ENCODE results near the gene ZNF831. TPM values are rescaled to one million over a fixed set of nuclear protein-coding genes. Genes with fewer than 3 reads are reported as not detected.

ZNF831 gene
- polyA plus RNA-seq, 1 of the 3 experiments (the other 2 are of a cell fraction), result not detected

DNA sequence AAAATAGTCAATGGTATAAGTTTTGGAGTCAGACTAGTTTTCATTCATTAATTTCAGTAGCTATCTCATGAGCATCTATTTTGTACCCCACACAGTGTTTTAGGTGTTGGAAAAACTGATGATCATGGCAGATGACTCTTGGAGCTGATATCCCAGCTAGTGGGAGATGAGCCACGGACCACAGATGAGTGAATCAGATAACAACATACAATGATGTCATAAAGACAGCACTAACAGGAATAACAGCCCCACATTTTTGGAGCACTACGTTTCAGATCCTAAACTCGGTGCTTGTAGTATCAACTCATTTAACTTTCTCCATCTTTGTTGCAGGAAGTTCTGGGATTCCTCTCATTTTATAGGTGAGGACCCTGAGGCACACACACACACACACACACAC is 69.0 kb downstream of the ZNF831 start:
- Histone ChIP-seq H3K4me2 (no peak overlapping the region), H4K20me1 (ENCODE audit: insufficient read depth) (no peaks in the 10 kb centered on the region), H3K27ac (ENCODE audit: low read depth in 2 of 2, low read length in 1 of 2) (no peak overlapping the region), H3K79me2 (ENCODE audit: insufficient read depth) (no peaks in the 10 kb centered on the region), H3K4me3 (ENCODE audit: low read depth in 2 of 2, low read length in 1 of 2) (no peak overlapping the region), H2AFZ (ENCODE audit: low read depth) (no peak overlapping the region), H3F3A (replicated peaks; ENCODE audit: insufficient read depth) (no peaks in the 10 kb centered on the region), H3K36me3 (replicated peaks in 1 of 2; ENCODE audit: control insufficient read depth in 1 of 2, insufficient read depth in 2 of 2, low read length in 1 of 2) (no peaks in the 10 kb centered on the region), H3K9ac (no peak overlapping the region), H3K4me1 (ENCODE audit: control insufficient read depth in 1 of 2, insufficient read depth in 2 of 2, low read depth in 1 of 2, low read length in 1 of 2) (peaks cover 0 to 15% of the 10 kb centered on the region in 2 experiments; a peak in 2 of 4 replicates), H3K9me2 (no peaks in the 10 kb centered on the region), H3K9me3 (no peaks in the 10 kb centered on the region), H3K27me3 (ENCODE audit: insufficient read depth) (no peaks in the 10 kb centered on the region)
- no peak for DNase-seq
- WGBS (ENCODE audit: low lambda C conversion rate), result 36% methylated on average over 3 of the region's 3 CpGs
- CTCF ChIA-PET, result interaction anchor here (1.0 to 2.8 kb wide), 3 partner anchors 9 to 223 kb away, joined by 3 to 11 read pairs (median 8); no protein-coding TSS in a partner anchor
- TF ChIP-seq, protein P1, sequence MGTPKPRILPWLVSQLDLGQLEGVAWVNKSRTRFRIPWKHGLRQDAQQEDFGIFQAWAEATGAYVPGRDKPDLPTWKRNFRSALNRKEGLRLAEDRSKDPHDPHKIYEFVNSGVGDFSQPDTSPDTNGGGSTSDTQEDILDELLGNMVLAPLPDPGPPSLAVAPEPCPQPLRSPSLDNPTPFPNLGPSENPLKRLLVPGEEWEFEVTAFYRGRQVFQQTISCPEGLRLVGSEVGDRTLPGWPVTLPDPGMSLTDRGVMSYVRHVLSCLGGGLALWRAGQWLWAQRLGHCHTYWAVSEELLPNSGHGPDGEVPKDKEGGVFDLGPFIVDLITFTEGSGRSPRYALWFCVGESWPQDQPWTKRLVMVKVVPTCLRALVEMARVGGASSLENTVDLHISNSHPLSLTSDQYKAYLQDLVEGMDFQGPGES (IDR thresholded peaks at IDR 0.05; ENCODE audit: low read depth, low read length), result no peak
- no peak for TF ChIP-seq RXRA (IDR thresholded peaks at IDR 0.05; ENCODE audit: borderline replicate concordance, low read depth)
- TF ChIP-seq TCF12 (IDR thresholded peaks at IDR 0.05), result peak; percentile 30; the same call in 1 of the 2 replicates
- TF ChIP-seq SMC3 (IDR thresholded peaks at IDR 0.05; ENCODE audit: low read depth, low read length), result no peak
- TF ChIP-seq, protein P2, sequence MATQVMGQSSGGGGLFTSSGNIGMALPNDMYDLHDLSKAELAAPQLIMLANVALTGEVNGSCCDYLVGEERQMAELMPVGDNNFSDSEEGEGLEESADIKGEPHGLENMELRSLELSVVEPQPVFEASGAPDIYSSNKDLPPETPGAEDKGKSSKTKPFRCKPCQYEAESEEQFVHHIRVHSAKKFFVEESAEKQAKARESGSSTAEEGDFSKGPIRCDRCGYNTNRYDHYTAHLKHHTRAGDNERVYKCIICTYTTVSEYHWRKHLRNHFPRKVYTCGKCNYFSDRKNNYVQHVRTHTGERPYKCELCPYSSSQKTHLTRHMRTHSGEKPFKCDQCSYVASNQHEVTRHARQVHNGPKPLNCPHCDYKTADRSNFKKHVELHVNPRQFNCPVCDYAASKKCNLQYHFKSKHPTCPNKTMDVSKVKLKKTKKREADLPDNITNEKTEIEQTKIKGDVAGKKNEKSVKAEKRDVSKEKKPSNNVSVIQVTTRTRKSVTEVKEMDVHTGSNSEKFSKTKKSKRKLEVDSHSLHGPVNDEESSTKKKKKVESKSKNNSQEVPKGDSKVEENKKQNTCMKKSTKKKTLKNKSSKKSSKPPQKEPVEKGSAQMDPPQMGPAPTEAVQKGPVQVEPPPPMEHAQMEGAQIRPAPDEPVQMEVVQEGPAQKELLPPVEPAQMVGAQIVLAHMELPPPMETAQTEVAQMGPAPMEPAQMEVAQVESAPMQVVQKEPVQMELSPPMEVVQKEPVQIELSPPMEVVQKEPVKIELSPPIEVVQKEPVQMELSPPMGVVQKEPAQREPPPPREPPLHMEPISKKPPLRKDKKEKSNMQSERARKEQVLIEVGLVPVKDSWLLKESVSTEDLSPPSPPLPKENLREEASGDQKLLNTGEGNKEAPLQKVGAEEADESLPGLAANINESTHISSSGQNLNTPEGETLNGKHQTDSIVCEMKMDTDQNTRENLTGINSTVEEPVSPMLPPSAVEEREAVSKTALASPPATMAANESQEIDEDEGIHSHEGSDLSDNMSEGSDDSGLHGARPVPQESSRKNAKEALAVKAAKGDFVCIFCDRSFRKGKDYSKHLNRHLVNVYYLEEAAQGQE (IDR thresholded peaks at IDR 0.05; ENCODE audit: low read depth, low read length), result no peak
- TF ChIP-seq, protein P3, sequence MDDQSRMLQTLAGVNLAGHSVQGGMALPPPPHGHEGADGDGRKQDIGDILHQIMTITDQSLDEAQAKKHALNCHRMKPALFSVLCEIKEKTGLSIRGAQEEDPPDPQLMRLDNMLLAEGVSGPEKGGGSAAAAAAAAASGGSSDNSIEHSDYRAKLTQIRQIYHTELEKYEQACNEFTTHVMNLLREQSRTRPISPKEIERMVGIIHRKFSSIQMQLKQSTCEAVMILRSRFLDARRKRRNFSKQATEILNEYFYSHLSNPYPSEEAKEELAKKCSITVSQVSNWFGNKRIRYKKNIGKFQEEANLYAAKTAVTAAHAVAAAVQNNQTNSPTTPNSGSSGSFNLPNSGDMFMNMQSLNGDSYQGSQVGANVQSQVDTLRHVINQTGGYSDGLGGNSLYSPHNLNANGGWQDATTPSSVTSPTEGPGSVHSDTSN (IDR thresholded peaks at IDR 0.05), result 0 out of 2 replicates have a peak, but pooled peaks have one; percentile 8
- TF ChIP-seq, protein P4, sequence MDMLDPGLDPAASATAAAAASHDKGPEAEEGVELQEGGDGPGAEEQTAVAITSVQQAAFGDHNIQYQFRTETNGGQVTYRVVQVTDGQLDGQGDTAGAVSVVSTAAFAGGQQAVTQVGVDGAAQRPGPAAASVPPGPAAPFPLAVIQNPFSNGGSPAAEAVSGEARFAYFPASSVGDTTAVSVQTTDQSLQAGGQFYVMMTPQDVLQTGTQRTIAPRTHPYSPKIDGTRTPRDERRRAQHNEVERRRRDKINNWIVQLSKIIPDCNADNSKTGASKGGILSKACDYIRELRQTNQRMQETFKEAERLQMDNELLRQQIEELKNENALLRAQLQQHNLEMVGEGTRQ (IDR thresholded peaks at IDR 0.05; ENCODE audit: borderline replicate concordance, low read depth, low read length), result no peak
- no peak for TF ChIP-seq EZH2phosphoT487 (IDR thresholded peaks at IDR 0.05; ENCODE audit: borderline replicate concordance, low read depth)
- peak; percentile 7; the same call in 1 of the 2 replicates for TF ChIP-seq JUND (IDR thresholded peaks at IDR 0.05)
- POLR2A ChIA-PET, result no interaction called here

DNA sequence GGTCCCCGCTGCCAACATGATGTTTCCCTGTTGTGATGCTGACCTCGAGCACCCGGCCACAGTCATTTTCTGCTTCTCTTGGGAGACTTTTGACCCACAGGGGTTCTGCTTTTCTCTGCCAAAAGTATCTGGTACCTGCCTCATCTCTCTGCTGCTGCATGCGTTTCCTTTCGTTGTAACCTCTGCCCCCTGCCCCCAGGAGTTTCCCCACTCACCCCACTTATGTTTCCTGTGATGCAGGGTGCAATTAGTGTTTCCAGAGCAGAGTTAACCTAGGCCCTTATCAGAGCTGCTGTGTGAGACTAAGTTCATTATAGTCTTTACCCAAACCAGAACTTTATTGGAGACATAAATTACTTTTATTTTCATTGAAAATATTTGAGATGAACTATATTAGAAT is 71.6 kb downstream of the ZNF831 start:
- WGBS (ENCODE audit: low lambda C conversion rate), result 66% methylated on average over 5 of the region's 5 CpGs
- Histone ChIP-seq H3K9ac (no peak overlapping the region), H3K27ac (ENCODE audit: low read depth in 2 of 2, low read length in 1 of 2) (no peak overlapping the region), H3K27me3 (ENCODE audit: insufficient read depth) (no peaks in the 10 kb centered on the region), H3K36me3 (replicated peaks in 1 of 2; ENCODE audit: control insufficient read depth in 1 of 2, insufficient read depth in 2 of 2, low read length in 1 of 2) (no peaks in the 10 kb centered on the region), H3K79me2 (ENCODE audit: insufficient read depth) (no peaks in the 10 kb centered on the region), H3K4me2 (no peak overlapping the region), H3K4me1 (ENCODE audit: control insufficient read depth in 1 of 2, insufficient read depth in 2 of 2, low read depth in 1 of 2, low read length in 1 of 2) (peaks cover 0 to 15% of the 10 kb centered on the region in 2 experiments; a peak in 2 of 4 replicates), H3K9me2 (no peaks in the 10 kb centered on the region), H3K9me3 (no peaks in the 10 kb centered on the region), H3F3A (replicated peaks; ENCODE audit: insufficient read depth) (no peaks in the 10 kb centered on the region), H2AFZ (ENCODE audit: low read depth) (no peak overlapping the region), H4K20me1 (ENCODE audit: insufficient read depth) (no peaks in the 10 kb centered on the region), H3K4me3 (ENCODE audit: low read depth in 2 of 2, low read length in 1 of 2) (no peak overlapping the region)
- ChIA-PET POLR2A (no interaction called here), CTCF (interaction anchor here (0.5 to 1.6 kb wide), 2 partner anchors 10 to 140 kb away, joined by 3 read pairs; no protein-coding TSS in a partner anchor)
- DNase-seq, result no peak
- TF ChIP-seq, protein P5, sequence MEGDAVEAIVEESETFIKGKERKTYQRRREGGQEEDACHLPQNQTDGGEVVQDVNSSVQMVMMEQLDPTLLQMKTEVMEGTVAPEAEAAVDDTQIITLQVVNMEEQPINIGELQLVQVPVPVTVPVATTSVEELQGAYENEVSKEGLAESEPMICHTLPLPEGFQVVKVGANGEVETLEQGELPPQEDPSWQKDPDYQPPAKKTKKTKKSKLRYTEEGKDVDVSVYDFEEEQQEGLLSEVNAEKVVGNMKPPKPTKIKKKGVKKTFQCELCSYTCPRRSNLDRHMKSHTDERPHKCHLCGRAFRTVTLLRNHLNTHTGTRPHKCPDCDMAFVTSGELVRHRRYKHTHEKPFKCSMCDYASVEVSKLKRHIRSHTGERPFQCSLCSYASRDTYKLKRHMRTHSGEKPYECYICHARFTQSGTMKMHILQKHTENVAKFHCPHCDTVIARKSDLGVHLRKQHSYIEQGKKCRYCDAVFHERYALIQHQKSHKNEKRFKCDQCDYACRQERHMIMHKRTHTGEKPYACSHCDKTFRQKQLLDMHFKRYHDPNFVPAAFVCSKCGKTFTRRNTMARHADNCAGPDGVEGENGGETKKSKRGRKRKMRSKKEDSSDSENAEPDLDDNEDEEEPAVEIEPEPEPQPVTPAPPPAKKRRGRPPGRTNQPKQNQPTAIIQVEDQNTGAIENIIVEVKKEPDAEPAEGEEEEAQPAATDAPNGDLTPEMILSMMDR (IDR thresholded peaks at IDR 0.05), result no peak
- TF ChIP-seq, protein P6, sequence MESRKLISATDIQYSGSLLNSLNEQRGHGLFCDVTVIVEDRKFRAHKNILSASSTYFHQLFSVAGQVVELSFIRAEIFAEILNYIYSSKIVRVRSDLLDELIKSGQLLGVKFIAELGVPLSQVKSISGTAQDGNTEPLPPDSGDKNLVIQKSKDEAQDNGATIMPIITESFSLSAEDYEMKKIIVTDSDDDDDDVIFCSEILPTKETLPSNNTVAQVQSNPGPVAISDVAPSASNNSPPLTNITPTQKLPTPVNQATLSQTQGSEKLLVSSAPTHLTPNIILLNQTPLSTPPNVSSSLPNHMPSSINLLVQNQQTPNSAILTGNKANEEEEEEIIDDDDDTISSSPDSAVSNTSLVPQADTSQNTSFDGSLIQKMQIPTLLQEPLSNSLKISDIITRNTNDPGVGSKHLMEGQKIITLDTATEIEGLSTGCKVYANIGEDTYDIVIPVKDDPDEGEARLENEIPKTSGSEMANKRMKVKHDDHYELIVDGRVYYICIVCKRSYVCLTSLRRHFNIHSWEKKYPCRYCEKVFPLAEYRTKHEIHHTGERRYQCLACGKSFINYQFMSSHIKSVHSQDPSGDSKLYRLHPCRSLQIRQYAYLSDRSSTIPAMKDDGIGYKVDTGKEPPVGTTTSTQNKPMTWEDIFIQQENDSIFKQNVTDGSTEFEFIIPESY (IDR thresholded peaks at IDR 0.05; ENCODE audit: borderline replicate concordance, low read depth), result no peak
- TF ChIP-seq FOXM1 (IDR thresholded peaks at IDR 0.05; ENCODE audit: low read depth) (no peak), GATA2 (CRISPR knock-in tag; IDR thresholded peaks at IDR 0.05) (no peak), NFIC (IDR thresholded peaks at IDR 0.05; ENCODE audit: borderline replicate concordance) (no peak), CHD2 (IDR thresholded peaks at IDR 0.05; ENCODE audit: low read length, partially characterized antibody) (no peak), FOSL2 (IDR thresholded peaks at IDR 0.05; ENCODE audit: borderline replicate concordance, low read depth) (no peak), TAF1 (IDR thresholded peaks at IDR 0.05; ENCODE audit: borderline replicate concordance, low read depth, low read length) (no peak)
